ENCODE measurements around the gene CASZ1. TPM values are rescaled to one million over a fixed set of nuclear protein-coding genes. Genes with fewer than 3 reads are reported as not detected.

The CASZ1 gene
- total RNA-seq, 1 donor from 2014 or later = 18.3 TPM

DNA sequence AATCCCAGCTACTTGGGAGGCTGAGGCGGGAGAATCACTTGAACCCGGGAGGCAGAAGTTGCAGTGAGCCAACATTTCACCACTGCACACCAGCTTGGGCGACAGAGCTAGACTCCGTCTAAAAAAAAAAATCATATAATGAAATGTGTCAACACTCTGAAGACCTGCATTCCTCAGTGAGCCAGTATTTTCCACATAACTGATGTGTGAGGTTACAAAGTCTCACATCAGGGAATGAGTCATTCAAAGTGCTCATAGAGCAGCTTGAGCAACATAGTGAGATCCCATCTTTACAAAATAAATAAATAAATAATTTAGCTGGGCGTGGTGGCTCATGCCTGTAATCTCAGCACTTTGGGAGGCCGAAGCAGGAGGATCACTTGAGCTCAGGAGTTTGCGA is 65.5 kb downstream of the CASZ1 start:
- H3K9me3 Mint-ChIP-seq (ENCODE audit: unreplicated experiment) = peaks cover 2% of the 10 kb centered on the region
- H3K27ac Mint-ChIP-seq (ENCODE audit: unreplicated experiment) = no peak overlapping the region
- H3K36me3 Mint-ChIP-seq (ENCODE audit: unreplicated experiment) = no peaks in the 10 kb centered on the region
- no peak for DNase-seq
- TF ChIP-seq CTCF (IDR thresholded peaks at IDR 0.05; ENCODE audit: partially characterized antibody, unreplicated experiment) = no peak
- no peak overlapping the region for H3K4me3 Mint-ChIP-seq (ENCODE audit: unreplicated experiment)
- peaks cover 18% of the 10 kb centered on the region for H3K4me1 Mint-ChIP-seq (ENCODE audit: low read depth, unreplicated experiment)
- H3K27me3 Mint-ChIP-seq (ENCODE audit: unreplicated experiment) = peaks cover 1% of the 10 kb centered on the region

DNA sequence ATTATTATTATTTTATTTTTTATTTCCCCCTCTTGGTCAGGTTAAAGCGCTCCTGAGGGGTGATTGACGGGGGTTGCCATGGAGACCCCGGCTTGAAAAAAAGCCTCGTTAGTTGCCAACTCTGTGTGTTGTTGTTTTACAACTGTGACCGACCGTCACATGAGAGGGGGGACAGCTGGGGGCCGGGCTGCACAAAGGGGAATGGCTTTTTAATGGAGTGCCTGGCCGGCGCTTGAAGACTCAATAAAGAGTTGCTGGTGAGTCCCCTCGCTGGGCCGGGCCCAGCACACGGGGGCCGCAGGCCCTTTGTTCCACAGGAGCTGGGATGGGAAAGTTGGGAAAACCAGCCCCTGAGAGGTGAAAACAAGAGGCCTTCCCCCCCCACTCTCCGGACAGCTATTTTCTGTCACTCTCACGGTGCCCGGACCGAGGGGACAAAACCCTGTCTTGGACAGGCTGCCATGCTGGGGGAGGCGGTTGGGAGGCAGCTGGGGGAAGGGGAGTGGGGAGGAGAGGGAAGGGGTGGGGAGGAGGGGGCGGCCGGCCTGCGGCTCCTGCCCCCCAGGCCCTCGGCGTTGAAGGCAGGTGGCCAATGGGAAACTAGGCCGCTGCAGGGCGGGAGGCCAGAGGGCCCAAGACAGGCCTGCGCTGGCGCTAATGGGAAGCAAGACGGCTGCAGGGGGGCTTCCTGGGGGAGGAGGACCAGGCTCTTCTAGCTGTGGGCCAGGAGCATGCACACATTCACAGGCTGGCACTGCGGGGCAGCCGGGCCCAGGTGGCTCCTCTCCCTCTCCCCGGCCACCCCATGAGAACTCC is 67.6 kb downstream of the CASZ1 start:
- DNase-seq = no peak
- Mint-ChIP-seq H3K27me3 (ENCODE audit: unreplicated experiment) (peaks cover 6% of the 10 kb centered on the region), H3K4me3 (ENCODE audit: unreplicated experiment) (no peak overlapping the region), H3K36me3 (ENCODE audit: unreplicated experiment) (no peaks in the 10 kb centered on the region), H3K9me3 (ENCODE audit: unreplicated experiment) (peaks cover 6% of the 10 kb centered on the region), H3K27ac (ENCODE audit: unreplicated experiment) (no peak overlapping the region), H3K4me1 (ENCODE audit: low read depth, unreplicated experiment) (peaks cover 21% of the 10 kb centered on the region)
- TF ChIP-seq CTCF (IDR thresholded peaks at IDR 0.05; ENCODE audit: partially characterized antibody, unreplicated experiment) = no peak

DNA sequence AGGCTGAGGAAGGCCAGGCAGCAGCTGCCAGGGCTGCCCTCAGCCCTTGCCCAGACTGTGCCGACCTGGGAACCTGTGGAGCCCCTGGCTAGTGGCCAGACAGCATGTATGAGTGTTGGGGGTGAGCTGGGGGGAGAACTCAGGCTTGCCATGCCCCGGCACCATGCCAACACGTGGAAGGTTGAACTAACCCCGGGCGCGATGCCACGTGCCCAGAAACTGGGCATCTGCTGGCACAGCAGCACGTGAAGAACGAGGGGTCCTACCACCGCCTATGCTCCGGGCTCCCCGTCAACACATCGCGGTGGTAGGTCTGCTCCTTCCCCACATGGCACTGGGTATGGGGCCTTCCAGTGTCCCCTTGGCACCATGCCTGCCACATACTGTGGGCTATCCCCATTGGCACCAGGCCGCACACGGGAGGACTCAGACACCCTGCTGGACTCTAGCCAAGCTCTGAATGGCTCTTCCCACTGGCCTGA is 68.7 kb downstream of the CASZ1 start:
- H3K27ac Mint-ChIP-seq (ENCODE audit: unreplicated experiment) = no peak overlapping the region

GRCh38 chr1:10726355-10726754 is 70.1 kb downstream of the CASZ1 start:
- Mint-ChIP-seq H3K4me1 (ENCODE audit: low read depth, unreplicated experiment) (peaks cover 22% of the 10 kb centered on the region), H3K9me3 (ENCODE audit: unreplicated experiment) (peaks cover 7% of the 10 kb centered on the region), H3K36me3 (ENCODE audit: unreplicated experiment) (no peaks in the 10 kb centered on the region), H3K4me3 (ENCODE audit: unreplicated experiment) (no peak overlapping the region), H3K27me3 (ENCODE audit: unreplicated experiment) (peaks cover 6% of the 10 kb centered on the region), H3K27ac (ENCODE audit: unreplicated experiment) (no peak overlapping the region)
- no peak for TF ChIP-seq CTCF (IDR thresholded peaks at IDR 0.05; ENCODE audit: partially characterized antibody, unreplicated experiment)
- no peak for DNase-seq

More for the DNA sequence above, 68.7 kb downstream of the CASZ1 start:
- DNase-seq = no peak
- Mint-ChIP-seq H3K4me3 (ENCODE audit: unreplicated experiment) (no peak overlapping the region), H3K36me3 (ENCODE audit: unreplicated experiment) (no peaks in the 10 kb centered on the region), H3K4me1 (ENCODE audit: low read depth, unreplicated experiment) (peaks cover 22% of the 10 kb centered on the region), H3K27me3 (ENCODE audit: unreplicated experiment) (peaks cover 5% of the 10 kb centered on the region), H3K9me3 (ENCODE audit: unreplicated experiment) (peaks cover 7% of the 10 kb centered on the region)
- no peak for TF ChIP-seq CTCF (IDR thresholded peaks at IDR 0.05; ENCODE audit: partially characterized antibody, unreplicated experiment)
